Kidney (tissue), 14 donors: Measurements from ENCODE around the gene TMEM267. TPM values are rescaled to one million over a fixed set of nuclear protein-coding genes. Genes with fewer than 3 reads are reported as not detected.
A peak's percentile ranks its signal among the peaks of the same experiment; 100 is the strongest.
"Not testable (repeated sequence)": the region's sequence is repeated elsewhere in the genome, so short reads cannot be mapped to it uniquely, and the experiment has no call there.

Experiments
- DNase-seq, 5 donors: peaks; one replicate each; pipeline ENCODE4 v3.0.0-alpha.2; 2013 to 2020
- FAIRE-seq: peaks from 2 replicates; lab custom pipeline; 2012; peaks lifted over from hg19 to GRCh38; lab: Jason Lieb, UNC
- H3K27ac ChIP-seq, 2 donors: one replicate each; pipeline ENCODE4 v1.7.0; 2013; ENCODE audit warnings: low read depth in 2 of 2, low read length in 2 of 2, inconsistent platforms in 1 of 2
- H3K27me3 ChIP-seq: one replicate; pipeline ENCODE4 v1.7.1; 2013; ENCODE audit warnings: low read length, inconsistent platforms; ENCODE audit not compliant: control insufficient read depth, insufficient read depth
- H3K36me3 ChIP-seq, 3 donors: one replicate each; pipeline versions ENCODE4 v1.7.0 to v1.7.1; 2013; ENCODE audit warnings: low read length in 3 of 3, control low read depth in 1 of 3, inconsistent platforms in 1 of 3; ENCODE audit not compliant: insufficient read depth in 3 of 3, control insufficient read depth in 2 of 3
- H3K4me1 ChIP-seq, 3 donors: one replicate each; pipeline versions ENCODE4 v1.7.0 to v1.7.1; 2013; ENCODE audit warnings: low read length in 3 of 3, inconsistent platforms in 1 of 3, low read depth in 1 of 3; ENCODE audit not compliant: control insufficient read depth in 2 of 3, insufficient read depth in 2 of 3
- H3K4me3 ChIP-seq, 3 donors: one replicate each; pipeline versions ENCODE4 v1.7.0 to v1.8.1; 2013; ENCODE audit warnings: low read length in 3 of 3, control low read depth in 1 of 3, inconsistent platforms in 1 of 3
- H3K9ac ChIP-seq, 3 donors: one replicate each; pipeline versions ENCODE4 v1.7.0 to v1.7.1; 2013; ENCODE audit warnings: low read length in 3 of 3, control low read depth in 1 of 3, inconsistent platforms in 1 of 3
- H3K9me3 ChIP-seq, 3 donors: one replicate each; pipeline versions ENCODE4 v1.7.0 to v1.7.1; 2013; ENCODE audit warnings: low read length in 3 of 3, control low read depth in 1 of 3, inconsistent platforms in 1 of 3; ENCODE audit not compliant: control insufficient read depth in 2 of 3, insufficient read depth in 1 of 3
- intact Hi-C: fragments of 100-400 bp; cut with DNase I; formaldehyde crosslinking; loops from one replicate; pipeline ENCODE4 v1.11.1; 2022
- polyA plus RNA-seq: library from polyadenylated mRNA; stranded (reverse); fragments of 350-450 nt; fragmentation: Illumina TruSeq; extraction: RNeasy Lipid Tissue Mini Kit (QIAGEN cat#74804); gene quantifications from one replicate; pipeline ENCODE4 v1.2.3, GENCODE V29; 2014; ENCODE audit warnings: low read depth, low replicate concordance; ENCODE audit not compliant: insufficient read depth
- total RNA-seq: library from RNA; stranded (reverse); fragmentation: NEBNext Ultra II Directional; extraction: Animal tissue kit (Norgen Biotek cat#: 25700); gene quantifications from one replicate; pipeline ENCODE4 v1.2.1, GENCODE V29; 2021
- TF ChIP-seq, protein P1 (sequence below): IDR thresholded peaks from 3 replicates; pipeline ENCODE4 v1.5.1; 2012; ENCODE audit warnings: mild to moderate bottlenecking, moderate library complexity, borderline replicate concordance; ENCODE audit not compliant: insufficient read depth; ENCODE audit errors: extremely low read depth
- donor health status: control.
- donor health status: control.
- donor health status: control.
- donor health status: control.
- donor health status: control.
- donor health status: DM: yes; HTN: yes; CAD: no.
- donor health status: Normal renal cell carcinoma (clear cell type).

Gene TMEM267
- total and polyA plus RNA-seq, 2 donors from 2014 or later, result 7.1 to 24.1 TPM

DNA sequence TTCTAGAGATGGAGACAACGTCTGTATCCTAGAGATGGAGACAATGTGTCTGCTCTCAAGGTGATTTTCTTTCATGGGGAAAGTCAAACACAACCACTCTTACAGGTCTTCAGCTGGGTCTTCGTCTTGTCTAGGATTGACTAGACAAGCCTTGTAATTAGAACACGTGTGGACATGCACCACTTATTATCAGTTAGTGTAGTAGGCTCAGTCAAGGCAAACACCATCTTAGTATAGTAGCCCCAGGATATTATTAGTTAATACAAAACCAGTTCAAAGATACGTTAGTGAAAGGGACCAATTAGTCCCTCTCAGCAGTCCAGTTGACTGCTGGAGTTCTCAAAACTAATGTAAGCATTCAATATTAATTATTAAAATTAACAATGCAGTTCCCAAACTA, 56.4 kb downstream of the TMEM267 start:
- TF ChIP-seq, protein P1, sequence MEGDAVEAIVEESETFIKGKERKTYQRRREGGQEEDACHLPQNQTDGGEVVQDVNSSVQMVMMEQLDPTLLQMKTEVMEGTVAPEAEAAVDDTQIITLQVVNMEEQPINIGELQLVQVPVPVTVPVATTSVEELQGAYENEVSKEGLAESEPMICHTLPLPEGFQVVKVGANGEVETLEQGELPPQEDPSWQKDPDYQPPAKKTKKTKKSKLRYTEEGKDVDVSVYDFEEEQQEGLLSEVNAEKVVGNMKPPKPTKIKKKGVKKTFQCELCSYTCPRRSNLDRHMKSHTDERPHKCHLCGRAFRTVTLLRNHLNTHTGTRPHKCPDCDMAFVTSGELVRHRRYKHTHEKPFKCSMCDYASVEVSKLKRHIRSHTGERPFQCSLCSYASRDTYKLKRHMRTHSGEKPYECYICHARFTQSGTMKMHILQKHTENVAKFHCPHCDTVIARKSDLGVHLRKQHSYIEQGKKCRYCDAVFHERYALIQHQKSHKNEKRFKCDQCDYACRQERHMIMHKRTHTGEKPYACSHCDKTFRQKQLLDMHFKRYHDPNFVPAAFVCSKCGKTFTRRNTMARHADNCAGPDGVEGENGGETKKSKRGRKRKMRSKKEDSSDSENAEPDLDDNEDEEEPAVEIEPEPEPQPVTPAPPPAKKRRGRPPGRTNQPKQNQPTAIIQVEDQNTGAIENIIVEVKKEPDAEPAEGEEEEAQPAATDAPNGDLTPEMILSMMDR, result no peak
- no peak overlapping the region for H3K4me3 ChIP-seq
- H3K27me3 ChIP-seq, result no peaks in the 10 kb centered on the region
- DNase-seq (no peak), FAIRE-seq (no peak)
- H3K9ac ChIP-seq, result no peak overlapping the region
- no peaks in the 10 kb centered on the region for H3K36me3 ChIP-seq
- H3K27ac ChIP-seq, result no peak overlapping the region
- H3K9me3 ChIP-seq, result no peaks in the 10 kb centered on the region
- intact Hi-C loops, result no loop called here
- peaks cover 0 to 2% (median 0%) of the 10 kb centered on the region in 3 donors for H3K4me1 ChIP-seq

DNA sequence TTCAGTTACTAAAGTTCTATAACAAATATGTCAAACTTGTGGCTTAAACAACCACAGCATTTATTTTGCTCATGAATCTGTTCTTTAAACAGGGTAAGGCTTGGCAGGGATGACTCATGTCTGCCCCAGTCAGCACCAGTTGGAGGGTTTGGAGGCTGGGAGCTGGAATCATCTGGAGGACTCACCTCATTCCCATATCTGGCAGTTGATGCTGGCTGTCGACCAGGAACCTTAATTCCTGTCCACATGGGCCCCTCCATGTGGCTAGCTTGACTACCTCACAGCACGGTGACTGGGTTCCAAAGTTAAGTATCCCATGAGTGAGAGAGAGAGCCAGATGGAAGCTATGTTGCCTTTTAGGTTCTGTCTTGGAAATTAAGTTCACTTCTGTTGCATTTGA, 57.7 kb downstream of the TMEM267 start:
- H3K27me3 ChIP-seq, result no peaks in the 10 kb centered on the region
- H3K4me1 ChIP-seq, result peaks cover 0 to 4% (median 4%) of the 10 kb centered on the region in 3 donors
- TF ChIP-seq, protein P1, result no peak
- H3K27ac ChIP-seq, result no peak overlapping the region
- intact Hi-C loops, result no loop called here
- H3K9me3 ChIP-seq, result no peaks in the 10 kb centered on the region
- peak in 1 of 5 donors; percentile 73 for DNase-seq
- no peaks in the 10 kb centered on the region for H3K36me3 ChIP-seq
- no peak overlapping the region for H3K9ac ChIP-seq
- H3K4me3 ChIP-seq, result no peak overlapping the region
- FAIRE-seq, result no peak

DNA sequence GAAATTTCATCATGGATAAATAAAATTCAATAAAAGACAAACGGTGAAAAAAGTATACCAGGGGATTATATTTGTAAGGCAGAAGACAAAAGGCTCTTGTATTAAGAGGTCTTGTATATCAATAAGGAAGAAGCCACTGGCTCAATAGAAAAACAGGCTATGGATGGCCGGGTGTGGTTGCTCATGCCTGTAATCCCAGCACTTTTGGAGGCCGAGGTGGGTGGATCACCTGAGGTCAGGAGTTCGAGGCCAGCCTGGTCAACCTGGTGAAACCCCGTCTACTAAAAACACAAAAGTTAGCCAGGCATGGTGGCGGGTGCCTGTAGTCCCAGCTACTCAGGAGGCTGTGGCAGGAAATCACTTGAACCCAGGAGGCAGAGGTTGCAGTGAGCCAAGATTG, 60.6 kb downstream of the TMEM267 start:
- DNase-seq, H3K36me3 ChIP-seq, H3K27ac ChIP-seq, intact Hi-C loops, H3K9ac ChIP-seq, FAIRE-seq, H3K9me3 ChIP-seq, H3K4me3 ChIP-seq, H3K27me3 ChIP-seq, H3K4me1 ChIP-seq: not testable (repeated sequence)

DNA sequence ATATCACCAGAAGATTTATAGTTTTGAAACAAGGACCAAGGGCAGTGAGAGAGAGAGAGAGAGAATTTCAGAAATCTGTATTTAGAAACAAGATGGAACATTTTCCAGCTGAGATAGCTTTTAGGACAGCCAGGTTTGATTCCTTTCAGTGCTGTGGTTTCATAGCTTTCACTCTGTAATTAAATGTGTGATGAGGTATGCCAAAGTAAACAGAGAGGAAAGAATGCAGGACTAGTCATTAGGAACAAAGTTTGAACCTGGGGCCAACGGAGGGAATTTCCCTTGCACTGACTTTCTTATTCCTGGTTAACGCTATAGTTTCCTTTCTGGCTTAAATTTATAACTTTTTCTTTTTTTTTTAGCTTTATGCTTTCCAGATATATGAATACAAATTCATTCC, 61.5 kb downstream of the TMEM267 start:
- Histone ChIP-seq H3K4me1 (peaks cover 0 to 4% (median 2%) of the 10 kb centered on the region in 3 donors), H3K27ac (peak overlapping the region in 1 of 2 donors; percentile 20), H3K27me3 (no peaks in the 10 kb centered on the region), H3K9ac (no peak overlapping the region), H3K9me3 (no peaks in the 10 kb centered on the region), H3K4me3 (no peak overlapping the region), H3K36me3 (no peaks in the 10 kb centered on the region)
- DNase-seq (peak in 3 of 5 donors; percentile 35 to 93 (median 84)), FAIRE-seq (no peak)
- TF ChIP-seq, protein P1, result no peak
- intact Hi-C loops, result no loop called here
